HK-2 (cell line): ENCODE results near the gene ENTPD2.

ENCODE experiments used
- DNase-seq: peaks from one replicate; pipeline ENCODE4 v3.0.0-alpha.2; 2018; ENCODE audit not compliant: unreplicated experiment

The ENTPD2 gene

GRCh38 chr9:137030006-137030405, 23.9 kb downstream of the ENTPD2 start:
- DNase-seq: no peak

DNA sequence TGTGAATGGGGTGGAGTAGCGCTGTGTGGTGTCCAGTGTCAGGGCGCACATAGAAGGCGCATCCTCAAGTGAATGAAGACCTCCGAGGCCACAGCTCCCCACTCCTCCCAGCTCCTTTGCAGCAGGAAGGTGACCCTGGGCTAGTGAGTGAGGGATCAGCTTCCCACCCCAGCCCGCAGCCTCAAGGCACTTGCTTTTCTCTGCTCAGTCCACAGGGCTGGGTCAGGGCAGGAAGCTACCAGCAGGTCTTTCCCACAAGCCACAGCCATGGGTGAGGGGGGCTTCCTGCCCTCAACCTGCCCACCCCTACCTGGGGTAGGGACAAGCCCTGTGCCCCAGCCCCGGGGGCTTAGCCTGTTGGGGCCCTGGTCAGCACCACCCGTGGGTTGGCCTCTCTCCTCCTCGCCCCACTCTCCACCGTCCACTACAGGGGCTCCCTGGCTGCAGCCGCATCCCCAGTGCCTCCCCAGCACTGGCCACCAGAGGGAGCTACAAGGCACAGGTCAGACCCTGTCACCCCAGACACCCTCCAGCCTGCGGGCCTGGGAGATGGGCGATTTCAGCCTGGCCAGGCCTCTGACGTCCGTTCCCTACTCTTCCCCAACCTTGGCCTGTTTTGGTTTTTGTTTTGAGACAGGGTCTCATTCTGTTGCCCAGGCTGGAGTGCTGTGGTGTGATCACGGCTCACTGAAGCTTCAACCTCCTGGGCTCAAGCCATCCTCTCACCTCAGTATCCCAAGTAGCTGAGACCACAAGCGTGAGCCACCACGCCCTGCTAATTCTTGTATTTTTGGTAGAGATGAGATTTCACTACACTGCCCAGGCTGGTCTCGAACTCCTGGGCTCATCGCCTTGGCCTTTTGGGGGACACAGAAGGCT, 24.6 kb downstream of the ENTPD2 start:
- DNase-seq: peak; percentile 83

DNA sequence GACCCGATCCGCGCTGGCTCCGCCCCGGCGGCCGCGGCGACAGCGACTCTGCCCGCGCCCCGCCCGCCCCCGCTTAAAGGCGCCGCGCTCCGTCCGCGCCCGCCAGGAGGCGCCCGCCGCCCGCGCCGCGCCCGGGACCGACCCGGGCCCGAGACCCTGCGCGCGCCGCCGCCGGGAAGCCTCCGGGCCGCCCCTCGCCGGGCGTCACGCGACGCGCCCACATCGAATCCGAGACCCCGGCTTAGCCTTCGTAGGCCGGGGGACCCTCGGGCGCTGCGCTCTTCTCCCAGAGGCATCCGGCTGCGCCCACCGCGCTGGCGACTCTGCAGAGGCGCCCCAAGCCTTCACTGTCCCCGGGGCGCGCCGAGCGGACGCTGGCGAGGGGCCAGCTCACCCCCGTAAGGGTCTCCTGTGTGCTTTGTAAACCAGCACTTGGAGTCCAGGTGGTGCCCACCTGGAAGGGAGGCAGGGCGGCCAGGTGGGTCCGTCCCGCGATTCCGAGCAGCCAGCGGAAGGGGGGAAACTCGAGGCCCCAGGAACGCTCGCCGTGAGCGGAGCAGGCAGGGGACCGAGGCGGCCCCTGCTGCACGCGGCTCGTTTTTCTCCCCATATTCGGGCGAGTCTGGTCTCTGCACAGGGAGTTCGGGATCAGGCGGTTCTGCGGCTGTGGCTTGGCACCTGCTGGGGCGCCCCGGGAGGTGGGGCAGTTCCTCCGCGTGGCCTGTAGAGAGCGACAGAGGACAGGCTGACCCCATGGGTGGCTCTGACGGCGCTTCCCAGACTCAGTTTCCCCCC, 25.4 kb downstream of the ENTPD2 start:
- peak; percentile 51 for DNase-seq

GRCh38 chr9:137027369-137028262, 26.2 kb downstream of the ENTPD2 start, which contains the start of gene ABCA2:
TSS of gene ABCA2 (minus strand) at chr9:137028237. CDS start at chr9:137028140, 97 bp downstream.
- DNase-seq: peak; percentile 34

- no peak for DNase-seq
Measured at GRCh38 chr9:137026828-137027227, 27.0 kb downstream of the ENTPD2 start.

- no peak for DNase-seq
Measured at GRCh38 chr9:137026384-137026783, 27.5 kb downstream of the ENTPD2 start.

DNA sequence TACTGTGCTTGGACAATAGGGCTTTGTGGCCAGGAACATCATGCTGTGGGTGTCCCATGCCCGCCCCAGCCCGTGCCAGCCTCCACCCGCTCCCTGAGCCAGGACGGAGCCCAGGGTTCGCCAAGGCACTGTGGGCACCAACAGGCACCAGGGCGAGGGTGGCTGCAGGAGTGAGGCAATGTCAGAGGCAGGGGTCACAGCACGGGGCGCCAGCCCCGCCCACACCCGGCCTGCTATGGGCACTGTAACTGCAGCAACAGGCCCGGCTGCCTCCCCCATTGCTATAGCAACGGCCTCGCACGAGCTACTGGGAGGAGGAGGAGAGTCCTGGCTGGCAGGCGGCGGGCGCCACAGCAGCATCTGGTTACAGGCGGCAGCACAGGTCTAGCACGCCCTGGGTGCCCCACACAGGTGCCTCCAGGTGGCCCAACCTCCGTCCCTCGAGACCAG, 28.3 kb downstream of the ENTPD2 start:
- no peak for DNase-seq

GRCh38 chr9:137023583-137023991, 30.3 kb downstream of the ENTPD2 start:
- DNase-seq: no peak

DNA sequence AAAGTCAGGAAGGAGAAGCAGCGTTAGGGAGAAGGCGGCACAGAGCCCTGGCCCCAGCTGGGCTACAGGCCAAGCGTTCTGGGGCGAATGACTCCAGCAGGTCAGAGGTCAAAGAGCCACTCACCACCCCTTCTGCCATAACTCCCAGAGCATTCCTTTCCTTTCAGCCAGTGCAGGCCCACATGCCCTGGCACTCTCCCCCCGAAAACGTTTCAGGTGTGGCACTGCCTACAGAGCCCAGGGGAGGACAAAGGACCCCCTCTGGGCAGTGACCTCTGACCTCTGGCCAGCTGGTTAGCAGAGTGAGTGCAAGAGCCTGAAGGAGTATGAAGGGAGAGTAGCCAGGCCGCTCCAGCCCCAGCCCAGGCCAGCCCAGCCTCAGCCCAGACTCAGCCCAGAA, 30.7 kb downstream of the ENTPD2 start:
- no peak for DNase-seq

DNA sequence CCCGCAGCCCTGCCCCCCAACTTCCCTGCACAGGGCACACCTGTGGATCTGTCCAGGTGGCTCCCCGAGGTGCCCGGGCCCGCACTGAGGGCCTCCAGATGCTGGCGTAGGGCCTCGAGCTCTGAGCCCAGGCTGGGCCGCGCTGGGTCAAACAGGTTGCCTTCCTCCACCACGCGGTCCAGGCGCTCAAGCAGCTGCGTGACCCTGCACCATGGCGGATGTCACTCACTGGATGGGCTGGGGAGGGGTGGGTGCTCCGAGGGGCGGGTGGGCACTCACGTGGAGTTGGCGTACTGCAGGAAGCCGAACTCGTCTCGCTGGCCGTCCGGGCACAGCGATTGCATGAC, 31.2 kb downstream of the ENTPD2 start:
- no peak for DNase-seq

GRCh38 chr9:137021979-137022661, 31.7 kb downstream of the ENTPD2 start:
- DNase-seq: peak; percentile 75

GRCh38 chr9:137021568-137021978, 32.3 kb downstream of the ENTPD2 start:
- DNase-seq: no peak

GRCh38 chr9:137020771-137021567, 32.9 kb downstream of the ENTPD2 start:
- no peak for DNase-seq

GRCh38 chr9:137019891-137020683, 33.8 kb downstream of the ENTPD2 start:
- no peak for DNase-seq

GRCh38 chr9:137018761-137019559, 34.9 kb downstream of the ENTPD2 start:
- DNase-seq: no peak

- DNase-seq: no peak
Measured at GRCh38 chr9:137017791-137018497, 35.9 kb downstream of the ENTPD2 start.

GRCh38 chr9:137017071-137017470, 36.8 kb downstream of the ENTPD2 start:
- no peak for DNase-seq

- DNase-seq: no peak
Measured at GRCh38 chr9:137016436-137016835, 37.4 kb downstream of the ENTPD2 start.
